Umbilical cord (tissue), 2 donors: ENCODE results near the gene HNRNPCL1. TPM values are rescaled to one million over a fixed set of nuclear protein-coding genes. Genes with fewer than 3 reads are reported as not detected.
"Not testable (repeated sequence)": the region's sequence is repeated elsewhere in the genome, so short reads cannot be mapped to it uniquely, and the experiment has no call there.

ENCODE experiments used
- DNase-seq: peaks from one replicate; pipeline ENCODE4 v3.0.0-alpha.2; 2015; ENCODE audit warnings: low spot score
- total RNA-seq: library from RNA; depleted of rRNA; stranded (reverse); fragments of >200 nt; gene quantifications from one replicate; pipeline ENCODE4 v1.2.3, GENCODE V29; 2014; ENCODE audit warnings: low replicate concordance; ENCODE audit not compliant: insufficient read depth

The HNRNPCL1 gene
- total RNA-seq = 0.72 TPM

DNA sequence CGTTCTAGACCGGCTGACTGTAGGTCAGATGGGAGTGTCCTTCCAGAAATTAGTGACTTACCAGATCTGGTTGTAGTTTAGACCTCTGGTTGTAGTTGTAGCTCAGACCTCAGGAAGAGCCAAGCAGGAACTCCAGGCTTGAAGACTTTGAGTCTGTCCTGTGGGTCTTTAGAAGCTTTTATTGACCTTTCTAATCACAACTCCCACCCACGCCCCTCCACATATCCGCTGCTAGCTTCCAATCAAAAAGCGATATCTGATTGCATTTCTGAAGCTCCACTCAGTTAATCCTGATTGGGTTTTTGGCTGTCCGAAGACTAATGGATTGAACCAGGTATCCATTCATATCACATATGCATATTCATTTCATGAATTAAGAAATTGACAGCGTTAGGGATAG lies at the start of gene HNRNPCL1:
HNRNPCL1 (minus strand) TSS at position 101 of the 400 bp plus-strand sequence. CDS start 431 bp downstream, outside the sequence.
- DNase-seq = not testable (repeated sequence)

DNA sequence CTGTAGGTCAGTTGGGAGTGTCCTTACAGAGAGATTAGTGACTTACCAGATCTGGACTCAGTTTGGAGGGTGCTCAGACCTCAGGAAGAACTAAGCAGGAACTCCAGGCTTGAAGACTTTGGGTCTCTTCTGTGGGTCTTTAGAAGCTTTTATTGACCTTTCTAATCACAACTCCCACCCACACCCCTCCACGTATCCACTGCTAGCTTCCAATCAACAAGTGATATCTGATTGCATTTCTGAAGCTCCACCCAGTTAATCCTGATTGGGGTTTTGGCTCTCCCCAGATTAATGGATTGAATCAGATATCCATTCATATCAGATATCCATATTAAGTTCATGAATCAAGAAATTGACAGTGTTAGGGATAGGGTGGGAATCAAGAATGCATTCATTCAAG lies 49.6 kb upstream of the HNRNPCL1 start, which contains the start of gene PRAMEF10:
PRAMEF10 (minus strand) TSS at position 101 of the 400 bp plus-strand sequence. CDS start 2,423 bp downstream, outside the sequence.
- not testable (repeated sequence) for DNase-seq

DNA sequence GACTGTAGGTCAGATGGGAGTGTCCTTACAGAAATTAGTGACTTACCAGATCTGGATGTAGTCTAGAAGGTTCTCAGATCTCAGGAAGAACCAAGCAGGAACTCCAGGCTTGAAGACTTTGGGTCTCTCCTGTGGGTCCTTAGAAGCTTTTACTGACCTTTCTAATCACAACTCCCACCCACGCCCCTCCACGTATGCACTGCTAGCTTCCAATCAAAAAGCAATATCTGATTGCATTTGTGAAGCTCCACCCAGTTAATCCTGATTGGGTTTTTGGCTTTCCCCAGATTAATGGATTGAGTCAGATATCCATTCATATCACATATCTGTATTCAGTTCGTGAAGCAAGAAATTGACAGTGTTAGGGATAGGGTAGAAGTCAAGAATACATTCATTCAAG lies 37.6 kb upstream of the HNRNPCL1 start, which contains the start of gene PRAMEF4:
PRAMEF4 (minus strand) TSS at position 101 of the 400 bp plus-strand sequence. CDS start 2,807 bp downstream, outside the sequence.
- DNase-seq = not testable (repeated sequence)

DNA sequence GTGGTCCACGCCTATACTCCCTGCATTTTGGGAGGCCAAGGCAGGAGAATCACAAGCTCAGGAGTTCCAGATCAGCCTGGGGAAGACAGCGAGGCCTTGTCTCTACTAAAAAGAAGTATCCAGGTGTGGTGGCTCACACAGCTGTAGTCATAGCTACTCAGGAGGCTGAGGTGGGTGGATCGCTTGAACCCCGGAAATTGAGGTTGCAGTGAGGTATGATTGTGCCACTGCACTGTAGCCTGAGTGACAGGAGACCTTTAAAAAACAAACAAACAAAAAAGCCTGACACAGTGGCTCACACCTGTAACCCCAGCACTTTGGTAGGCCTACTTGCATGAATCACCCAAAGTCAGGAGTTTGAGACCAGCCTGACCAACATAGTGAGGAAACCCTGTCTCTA lies 29.9 kb upstream of the HNRNPCL1 start:
- not testable (repeated sequence) for DNase-seq

DNA sequence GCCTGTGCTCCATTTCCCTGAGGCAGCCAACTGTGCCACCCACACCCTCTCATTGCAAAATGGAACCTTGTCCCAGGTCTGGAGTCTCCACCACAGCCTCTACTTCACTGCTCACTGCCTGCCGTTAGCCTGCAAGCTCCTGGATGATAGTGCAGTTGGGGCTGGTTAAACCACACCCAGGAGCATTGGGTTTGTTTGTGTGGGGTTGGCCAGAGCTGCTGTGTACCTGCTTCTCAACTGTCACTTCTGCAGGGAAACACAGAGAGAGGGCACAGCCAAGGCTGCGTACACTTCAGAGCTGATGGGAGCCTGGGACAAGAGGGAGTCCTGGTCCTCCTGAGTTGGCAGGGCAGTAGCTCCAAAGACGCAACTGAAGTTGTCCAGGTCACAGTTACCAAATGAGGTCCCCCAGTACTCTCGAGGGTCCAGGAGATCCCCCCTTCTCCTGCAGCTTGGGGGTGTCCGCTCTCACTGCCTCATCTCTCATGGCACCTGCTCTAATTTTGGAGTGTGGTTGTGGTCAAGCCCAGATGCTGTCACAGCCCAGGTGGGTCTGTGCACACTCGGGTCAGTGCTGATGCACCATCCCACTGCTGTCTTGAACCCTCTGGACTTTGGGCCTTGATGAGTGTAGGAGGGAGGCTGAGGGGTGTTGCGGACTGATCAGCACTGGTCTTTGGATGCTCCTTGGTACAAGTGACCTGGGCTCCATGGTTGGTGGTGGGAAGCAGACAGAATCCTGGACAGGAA lies 14.8 kb upstream of the HNRNPCL1 start:
- DNase-seq = not testable (repeated sequence)

DNA sequence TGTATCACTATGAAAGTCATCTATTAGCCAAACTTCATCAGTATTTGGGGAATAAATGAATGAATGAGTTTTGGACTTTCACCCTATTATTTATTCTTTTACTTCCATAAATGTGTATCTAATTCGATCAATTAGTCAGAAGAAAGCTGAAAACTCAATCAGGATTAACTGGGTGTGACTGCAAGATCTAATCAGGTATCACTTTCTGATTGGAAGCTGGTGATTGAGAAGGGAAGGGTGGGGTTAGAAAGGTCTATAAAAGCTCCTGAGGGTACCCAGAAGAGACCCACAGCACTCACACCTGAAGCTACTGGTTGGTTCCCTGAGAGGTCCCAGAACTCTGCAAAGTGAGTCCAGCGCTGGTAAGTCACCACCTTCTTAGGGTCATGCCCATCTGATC lies 8.3 kb upstream of the HNRNPCL1 start, which contains the start of gene PRAMEF2:
PRAMEF2 (plus strand) TSS at position 301 of the 400 bp plus-strand sequence. CDS start 1,924 bp downstream, outside the sequence.
- DNase-seq = not testable (repeated sequence)

DNA sequence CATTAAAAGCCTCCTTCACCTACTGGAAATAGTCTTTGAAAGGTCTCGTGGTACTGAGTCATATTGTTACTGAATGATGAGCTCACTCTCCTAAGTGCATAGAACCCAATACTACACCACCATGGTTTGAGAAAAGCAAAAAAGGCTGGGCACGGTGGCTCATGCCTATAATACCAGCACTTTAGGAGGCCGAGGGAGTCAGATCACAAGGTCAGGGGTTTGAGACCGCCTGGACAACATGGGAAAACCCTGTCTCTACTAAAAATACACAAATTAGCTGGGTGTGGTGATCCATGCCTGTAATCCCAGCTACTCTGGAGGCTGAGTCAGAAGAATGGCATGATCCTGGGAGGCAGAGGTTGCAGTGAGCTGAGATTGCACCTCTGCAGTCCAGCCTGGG lies 3.3 kb upstream of the HNRNPCL1 start:
- no peak for DNase-seq

DNA sequence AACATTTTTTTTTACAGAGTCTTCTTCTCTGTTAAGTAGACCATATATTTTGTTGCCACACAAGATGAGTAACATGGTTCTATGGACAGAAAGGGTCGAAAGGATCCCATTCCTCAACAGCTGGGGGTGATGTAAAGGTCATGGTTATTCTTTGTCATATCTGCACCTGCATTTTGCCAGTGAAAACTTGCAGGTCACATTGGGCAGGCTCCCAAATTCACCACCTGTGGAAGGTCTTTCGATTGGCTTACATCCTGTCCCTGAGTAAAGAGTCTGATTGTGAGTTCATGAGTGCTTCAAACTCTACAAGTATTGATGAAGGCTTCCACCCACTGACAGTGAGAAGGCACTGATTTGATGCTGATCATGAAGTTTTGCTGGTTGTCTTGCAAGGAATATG lies 15.3 kb downstream of the HNRNPCL1 start:
- DNase-seq = not testable (repeated sequence)

DNA sequence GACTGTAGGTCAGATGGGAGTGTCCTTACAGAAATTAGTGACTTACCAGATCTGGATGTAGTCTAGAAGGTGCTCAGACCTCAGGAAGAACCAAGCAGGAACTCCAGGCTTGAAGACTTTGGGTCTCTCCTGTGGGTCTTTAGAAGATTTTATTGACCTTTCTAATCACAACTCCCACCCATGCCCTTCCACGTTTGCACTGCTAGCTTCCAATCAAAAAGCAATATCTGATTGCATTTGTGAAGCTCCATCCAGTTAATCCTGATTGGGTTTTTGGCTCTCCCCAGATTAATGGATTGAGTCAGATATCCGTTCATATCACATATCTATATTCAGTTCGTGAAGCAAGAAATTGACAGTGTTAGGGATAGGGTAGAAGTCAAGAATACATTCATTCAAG lies 17.2 kb downstream of the HNRNPCL1 start, which contains the start of gene PRAMEF11:
PRAMEF11 (minus strand) TSS at position 101 of the 400 bp plus-strand sequence. CDS start 2,621 bp downstream, outside the sequence.
- DNase-seq = not testable (repeated sequence)

DNA sequence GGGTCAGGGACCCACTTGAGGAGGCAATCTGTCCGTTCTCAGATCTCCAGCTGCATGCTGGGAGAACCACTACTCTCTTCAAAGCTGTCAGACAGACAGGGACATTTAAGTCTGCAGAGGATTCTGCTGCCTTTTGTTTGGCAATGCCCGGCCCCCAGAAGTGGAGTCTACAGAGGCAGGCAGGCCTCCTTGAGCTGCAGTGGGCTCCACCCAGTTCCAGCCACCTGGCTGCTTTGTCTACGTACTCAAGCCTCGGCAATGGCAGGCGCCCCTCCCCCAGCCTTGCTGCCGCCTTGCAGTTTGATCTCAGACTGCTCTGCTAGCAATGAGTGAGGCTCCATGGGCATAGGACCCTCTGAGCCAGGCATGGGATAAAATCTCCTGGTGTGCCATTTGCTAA lies 29.5 kb downstream of the HNRNPCL1 start:
- not testable (repeated sequence) for DNase-seq

DNA sequence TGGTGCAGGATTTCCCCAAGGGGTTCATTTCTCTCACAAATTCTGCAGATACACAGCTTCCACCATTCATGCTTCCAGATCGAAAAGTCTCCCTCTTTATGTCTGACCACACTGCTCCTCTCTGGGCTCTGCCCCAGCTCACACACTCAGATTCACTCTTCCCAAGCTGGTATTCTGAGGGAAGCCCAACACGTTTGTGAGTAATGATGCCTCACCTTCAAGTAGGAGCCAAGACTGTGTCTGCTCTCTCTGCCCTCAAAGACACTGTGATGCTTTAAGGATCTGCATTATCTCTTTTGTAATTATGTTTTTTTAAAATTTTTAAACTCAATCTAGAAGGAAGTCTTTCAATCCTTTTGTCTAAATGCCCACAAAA lies 37.1 kb downstream of the HNRNPCL1 start:
- DNase-seq = no peak

DNA sequence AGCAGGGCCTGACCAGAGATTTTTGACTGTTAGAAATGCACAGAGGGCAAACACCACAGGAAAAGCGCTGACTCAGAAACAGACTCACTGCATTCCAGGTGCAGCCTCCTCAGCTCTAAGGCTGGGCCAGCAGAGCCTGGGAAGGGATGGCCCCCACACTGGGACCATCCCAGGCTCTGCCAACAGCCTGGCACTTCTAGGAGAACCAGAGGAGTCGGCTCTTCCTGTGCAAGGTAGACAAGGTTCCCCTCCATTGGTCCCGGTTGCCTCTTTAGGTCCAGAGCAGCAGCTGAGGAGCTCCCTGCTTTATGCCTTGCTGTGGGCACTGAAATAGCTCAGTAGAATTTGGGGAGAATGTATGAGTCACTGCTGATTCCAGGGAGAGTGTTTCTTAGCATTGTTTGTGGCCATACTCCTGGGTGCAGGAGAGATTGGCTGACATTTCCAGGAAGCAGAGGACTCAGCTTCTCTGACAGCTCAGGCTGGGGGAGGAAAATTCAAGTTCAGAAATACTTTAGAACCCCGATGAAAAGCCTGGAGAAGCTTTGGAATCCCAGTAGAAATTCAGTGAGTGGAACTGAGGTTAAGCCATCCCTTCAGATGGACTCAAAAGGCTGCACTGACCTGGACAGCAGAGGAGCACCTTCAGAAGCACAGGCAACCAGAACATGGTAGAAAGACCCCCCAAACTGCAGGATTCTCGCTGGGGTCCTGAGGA lies 37.7 kb downstream of the HNRNPCL1 start:
- no peak for DNase-seq

DNA sequence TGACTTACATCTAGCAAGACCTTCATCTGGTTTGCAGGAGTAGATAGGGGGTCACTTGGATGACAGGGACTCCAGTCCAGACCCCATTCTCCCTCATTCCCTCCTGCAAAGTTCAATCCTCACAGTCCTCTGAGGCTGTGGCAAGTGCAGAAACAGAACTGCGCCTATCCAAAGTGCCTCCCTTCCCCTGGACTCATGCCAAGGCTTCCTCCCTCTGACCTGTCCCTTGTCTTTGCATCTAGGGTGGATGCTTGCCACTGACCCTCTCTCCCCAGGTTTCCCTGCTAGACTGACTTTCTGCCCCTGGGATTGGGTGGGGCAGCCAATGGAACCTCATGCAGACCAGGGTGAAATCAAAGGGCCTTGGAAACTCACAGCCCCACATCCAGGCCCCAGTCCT lies 38.6 kb downstream of the HNRNPCL1 start:
- no peak for DNase-seq

DNA sequence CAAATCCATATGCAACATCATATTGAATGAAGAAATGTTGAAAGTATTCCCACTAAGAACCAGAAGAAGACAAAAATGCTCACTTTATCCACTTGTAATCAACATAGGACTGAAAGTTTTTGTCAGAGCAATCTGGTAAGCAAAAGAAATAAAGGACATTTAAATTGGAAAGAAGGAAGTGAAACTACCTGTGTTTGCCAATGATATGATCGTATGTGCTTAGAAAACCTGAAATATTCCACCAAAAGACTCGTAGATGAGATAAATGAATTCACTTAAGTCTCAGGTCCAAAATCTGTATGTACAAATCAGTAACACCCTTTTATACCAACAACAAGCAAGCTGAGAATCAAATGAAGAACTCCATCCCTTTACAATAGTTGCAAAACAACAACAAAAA lies 48.8 kb downstream of the HNRNPCL1 start:
- no peak for DNase-seq

DNA sequence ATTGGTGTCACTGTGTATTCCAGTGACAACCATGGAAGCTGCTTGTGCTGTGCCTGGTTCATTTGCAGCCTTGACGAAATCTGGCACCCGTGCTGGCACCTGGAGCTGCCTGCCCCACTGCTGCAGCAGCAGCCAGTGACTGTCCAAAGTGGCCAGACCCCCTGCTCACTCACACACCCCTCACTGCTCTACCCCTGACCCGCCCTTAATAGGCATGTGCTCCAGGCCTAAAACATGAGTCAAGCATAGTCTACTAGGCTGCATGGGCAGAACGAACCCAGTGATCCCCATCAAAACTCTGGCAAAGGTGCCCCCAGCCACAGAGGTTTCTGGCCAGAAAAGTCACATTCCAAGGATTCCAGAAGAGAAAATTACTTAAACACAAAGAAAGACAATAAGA lies 49.6 kb downstream of the HNRNPCL1 start:
- DNase-seq = no peak

Other genes with a start within 250 kb of the HNRNPCL1 start
- gene DHRS3, start 230.5 kb downstream of the HNRNPCL1 start, total RNA-seq = 107 TPM
- not detected for gene AADACL4, start 204.6 kb downstream of the HNRNPCL1 start, total RNA-seq
- gene AADACL3, start 132.6 kb downstream of the HNRNPCL1 start, total RNA-seq = 5.8 TPM
- not detected for gene CFAP107, start 102.5 kb downstream of the HNRNPCL1 start, total RNA-seq
- gene PRAMEF12, start 75.0 kb downstream of the HNRNPCL1 start, total RNA-seq = 2.9 TPM
- gene PRAMEF1, start 57.3 kb downstream of the HNRNPCL1 start, total RNA-seq = 6.7 TPM
- not detected for gene PRAMEF11, start 17.3 kb downstream of the HNRNPCL1 start, total RNA-seq
- 0.72 TPM for gene PRAMEF2, start 8.4 kb upstream of the HNRNPCL1 start, total RNA-seq
- gene PRAMEF4, start 37.5 kb upstream of the HNRNPCL1 start, total RNA-seq = 1.2 TPM
- gene PRAMEF10, start 49.5 kb upstream of the HNRNPCL1 start, total RNA-seq = 0.48 TPM
- not detected for gene PRAMEF7, start 67.9 kb upstream of the HNRNPCL1 start, total RNA-seq
- not detected for gene PRAMEF6, start 98.9 kb upstream of the HNRNPCL1 start, total RNA-seq
- gene PRAMEF27, start 207.9 kb upstream of the HNRNPCL1 start, total RNA-seq = not detected
- gene HNRNPCL3, start 212.0 kb upstream of the HNRNPCL1 start, total RNA-seq = 2.9 TPM
- not detected for gene PRAMEF25, start 222.1 kb upstream of the HNRNPCL1 start, total RNA-seq